HL-60 (cell line): ENCODE data around the gene ZMIZ1.

Experiments
- DNase-seq, 2 experiments: peaks; one replicate each; pipeline ENCODE4 v3.0.0-alpha.2; 2010 to 2020; ENCODE audit warnings: low read depth in 1 of 2, low spot score in 1 of 2
- H3K27ac ChIP-seq: fragments of 250-450 bp; sonication (Bioruptor Pico); replicated peaks from 2 replicates; pipeline ENCODE4 v1.5.1; 2020; ENCODE audit warnings: mild to moderate bottlenecking, moderate library complexity
- H3K27me3 ChIP-seq: fragments of 250-450 bp; sonication (Bioruptor Pico); 2 replicates; pipeline ENCODE4 v1.5.1; 2021; ENCODE audit warnings: mild to moderate bottlenecking, moderate library complexity; ENCODE audit not compliant: insufficient read depth, poor library complexity, severe bottlenecking
- H3K4me3 ChIP-seq: replicated peaks from 2 replicates; pipeline ENCODE4 v1.5.1; 2011; ENCODE audit warnings: mild to moderate bottlenecking, control low read depth, low read length; ENCODE audit not compliant: insufficient read depth
- GABPA ChIP-seq: IDR thresholded peaks from 2 replicates; pipeline ENCODE4 v1.6.1; 2012; ENCODE audit warnings: low read depth
- POLR2AphosphoS5 ChIP-seq: IDR thresholded peaks from 2 replicates; pipeline ENCODE4 v1.6.1; 2012; ENCODE audit warnings: low read depth
- SPI1 ChIP-seq: IDR thresholded peaks from 2 replicates; pipeline ENCODE4 v1.6.1; 2012; ENCODE audit warnings: low read depth, mild to moderate bottlenecking, borderline replicate concordance
- TF ChIP-seq, protein P1 (sequence below): IDR thresholded peaks from 2 replicates; pipeline ENCODE4 v1.6.1; 2012; ENCODE audit warnings: low read depth; ENCODE audit not compliant: insufficient replicate concordance
- TF ChIP-seq, protein P2 (sequence below): IDR thresholded peaks from one replicate; pipeline ENCODE4 v1.5.1; 2011; ENCODE audit warnings: low read length, control low read depth, inconsistent platforms; ENCODE audit not compliant: insufficient read depth

ZMIZ1 gene

DNA sequence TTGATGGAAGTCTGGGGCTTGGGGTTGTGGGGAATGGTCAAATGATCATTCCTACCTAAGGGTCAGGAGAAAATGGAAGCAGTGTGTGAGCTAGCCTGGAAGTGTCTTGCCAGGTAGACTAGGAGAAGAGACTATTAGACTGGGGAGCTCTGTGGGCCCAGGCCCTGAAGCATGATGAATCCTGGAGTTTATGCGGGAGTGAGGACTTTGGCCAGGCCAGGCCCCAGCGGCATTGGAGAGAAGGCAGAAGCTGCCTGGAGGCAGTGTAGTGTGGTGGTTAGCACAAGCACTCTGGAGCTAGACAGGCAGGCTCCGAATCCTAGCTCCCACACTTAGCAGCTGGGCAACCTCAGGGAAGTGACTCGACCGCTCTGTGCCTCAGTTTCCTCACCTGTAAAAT lies 29.3 kb downstream of the ZMIZ1 start:
- no peak for DNase-seq
- no peak overlapping the region for H3K27ac ChIP-seq
- TF ChIP-seq, protein P1, sequence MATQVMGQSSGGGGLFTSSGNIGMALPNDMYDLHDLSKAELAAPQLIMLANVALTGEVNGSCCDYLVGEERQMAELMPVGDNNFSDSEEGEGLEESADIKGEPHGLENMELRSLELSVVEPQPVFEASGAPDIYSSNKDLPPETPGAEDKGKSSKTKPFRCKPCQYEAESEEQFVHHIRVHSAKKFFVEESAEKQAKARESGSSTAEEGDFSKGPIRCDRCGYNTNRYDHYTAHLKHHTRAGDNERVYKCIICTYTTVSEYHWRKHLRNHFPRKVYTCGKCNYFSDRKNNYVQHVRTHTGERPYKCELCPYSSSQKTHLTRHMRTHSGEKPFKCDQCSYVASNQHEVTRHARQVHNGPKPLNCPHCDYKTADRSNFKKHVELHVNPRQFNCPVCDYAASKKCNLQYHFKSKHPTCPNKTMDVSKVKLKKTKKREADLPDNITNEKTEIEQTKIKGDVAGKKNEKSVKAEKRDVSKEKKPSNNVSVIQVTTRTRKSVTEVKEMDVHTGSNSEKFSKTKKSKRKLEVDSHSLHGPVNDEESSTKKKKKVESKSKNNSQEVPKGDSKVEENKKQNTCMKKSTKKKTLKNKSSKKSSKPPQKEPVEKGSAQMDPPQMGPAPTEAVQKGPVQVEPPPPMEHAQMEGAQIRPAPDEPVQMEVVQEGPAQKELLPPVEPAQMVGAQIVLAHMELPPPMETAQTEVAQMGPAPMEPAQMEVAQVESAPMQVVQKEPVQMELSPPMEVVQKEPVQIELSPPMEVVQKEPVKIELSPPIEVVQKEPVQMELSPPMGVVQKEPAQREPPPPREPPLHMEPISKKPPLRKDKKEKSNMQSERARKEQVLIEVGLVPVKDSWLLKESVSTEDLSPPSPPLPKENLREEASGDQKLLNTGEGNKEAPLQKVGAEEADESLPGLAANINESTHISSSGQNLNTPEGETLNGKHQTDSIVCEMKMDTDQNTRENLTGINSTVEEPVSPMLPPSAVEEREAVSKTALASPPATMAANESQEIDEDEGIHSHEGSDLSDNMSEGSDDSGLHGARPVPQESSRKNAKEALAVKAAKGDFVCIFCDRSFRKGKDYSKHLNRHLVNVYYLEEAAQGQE = no peak
- TF ChIP-seq GABPA = no peak
- TF ChIP-seq POLR2AphosphoS5 = no peak
- TF ChIP-seq, protein P2, sequence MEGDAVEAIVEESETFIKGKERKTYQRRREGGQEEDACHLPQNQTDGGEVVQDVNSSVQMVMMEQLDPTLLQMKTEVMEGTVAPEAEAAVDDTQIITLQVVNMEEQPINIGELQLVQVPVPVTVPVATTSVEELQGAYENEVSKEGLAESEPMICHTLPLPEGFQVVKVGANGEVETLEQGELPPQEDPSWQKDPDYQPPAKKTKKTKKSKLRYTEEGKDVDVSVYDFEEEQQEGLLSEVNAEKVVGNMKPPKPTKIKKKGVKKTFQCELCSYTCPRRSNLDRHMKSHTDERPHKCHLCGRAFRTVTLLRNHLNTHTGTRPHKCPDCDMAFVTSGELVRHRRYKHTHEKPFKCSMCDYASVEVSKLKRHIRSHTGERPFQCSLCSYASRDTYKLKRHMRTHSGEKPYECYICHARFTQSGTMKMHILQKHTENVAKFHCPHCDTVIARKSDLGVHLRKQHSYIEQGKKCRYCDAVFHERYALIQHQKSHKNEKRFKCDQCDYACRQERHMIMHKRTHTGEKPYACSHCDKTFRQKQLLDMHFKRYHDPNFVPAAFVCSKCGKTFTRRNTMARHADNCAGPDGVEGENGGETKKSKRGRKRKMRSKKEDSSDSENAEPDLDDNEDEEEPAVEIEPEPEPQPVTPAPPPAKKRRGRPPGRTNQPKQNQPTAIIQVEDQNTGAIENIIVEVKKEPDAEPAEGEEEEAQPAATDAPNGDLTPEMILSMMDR = no peak
- TF ChIP-seq SPI1 = no peak
- no peaks in the 10 kb centered on the region for H3K27me3 ChIP-seq
- no peak overlapping the region for H3K4me3 ChIP-seq

DNA sequence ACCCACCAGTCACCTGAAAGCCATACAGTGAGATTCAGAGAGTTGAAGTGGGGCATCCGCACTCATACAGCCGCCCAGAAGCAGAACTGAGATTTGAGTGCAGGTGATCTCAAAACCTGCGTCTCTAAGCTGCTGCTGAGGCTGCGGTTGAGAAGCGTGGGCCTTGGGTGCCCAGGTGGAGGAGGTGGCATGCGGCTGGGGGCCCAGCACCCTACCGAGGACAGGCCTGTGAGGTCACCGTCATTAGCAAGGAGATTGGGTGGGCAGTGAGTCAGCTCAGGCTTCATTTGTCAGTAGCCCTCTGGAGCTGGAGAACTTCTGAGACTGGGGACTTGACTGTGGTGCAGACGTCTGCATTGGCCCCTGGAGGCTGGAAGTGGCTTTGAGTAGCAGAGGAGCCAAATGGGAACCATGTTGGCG lies 29.8 kb downstream of the ZMIZ1 start:
- TF ChIP-seq, protein P1 = no peak
- TF ChIP-seq, protein P2 = no peak
- H3K27me3 ChIP-seq = no peaks in the 10 kb centered on the region
- no peak overlapping the region for H3K4me3 ChIP-seq
- DNase-seq = no peak
- H3K27ac ChIP-seq = no peak overlapping the region

DNA sequence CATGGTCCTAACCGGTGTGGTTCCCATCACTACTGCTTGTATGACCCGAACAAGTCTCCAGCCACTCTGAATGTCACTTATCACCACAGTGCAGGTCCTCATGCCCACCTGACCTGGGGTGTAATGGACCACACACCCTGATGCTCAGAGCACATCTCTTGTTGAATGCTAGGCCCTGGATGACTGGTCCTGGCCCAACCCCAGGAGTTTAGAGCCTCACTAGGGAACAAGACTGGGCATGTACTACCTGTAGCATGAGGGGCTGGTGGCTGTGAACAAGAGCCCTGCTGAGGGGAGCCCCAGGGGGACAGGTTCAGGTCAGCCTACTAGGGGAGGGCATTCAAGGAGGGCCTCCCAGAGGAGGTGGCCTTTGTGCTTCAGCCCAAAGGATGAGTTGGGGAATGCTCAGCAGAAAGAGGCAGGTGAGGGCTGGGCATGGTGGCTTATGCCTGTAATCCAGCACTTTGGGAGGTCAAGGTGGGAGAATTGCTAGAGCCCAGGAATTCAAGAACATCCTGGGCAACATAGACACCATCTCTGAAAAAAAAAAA lies 31.2 kb downstream of the ZMIZ1 start:
- DNase-seq = no peak
- no peaks in the 10 kb centered on the region for H3K27me3 ChIP-seq
- H3K27ac ChIP-seq = no peak overlapping the region
- no peak overlapping the region for H3K4me3 ChIP-seq
- TF ChIP-seq, protein P1 = no peak
- TF ChIP-seq POLR2AphosphoS5 = no peak

DNA sequence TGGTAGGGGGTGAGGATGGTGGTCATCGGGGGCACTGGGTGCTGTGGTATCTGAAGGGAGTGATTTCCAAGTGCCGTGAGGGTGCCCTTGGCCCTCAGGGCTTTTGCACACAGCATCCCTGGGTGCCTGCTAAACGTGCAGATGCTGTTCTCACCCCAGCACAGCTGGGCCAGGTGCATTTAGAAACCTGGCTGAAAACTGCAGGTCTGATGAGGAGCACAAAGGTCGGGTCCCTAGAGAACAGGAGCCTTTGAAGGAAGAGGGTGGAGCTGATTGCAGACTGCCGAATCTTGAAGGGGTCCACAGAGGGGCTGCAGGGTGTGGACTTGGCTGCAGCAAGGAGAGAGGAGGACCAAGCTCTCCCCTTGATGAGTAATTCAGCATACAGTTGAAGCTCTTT lies 32.0 kb downstream of the ZMIZ1 start:
- H3K27ac ChIP-seq = no peak overlapping the region
- no peak for DNase-seq
- H3K27me3 ChIP-seq = no peaks in the 10 kb centered on the region
- TF ChIP-seq POLR2AphosphoS5 (no peak), GABPA (no peak), SPI1 (no peak)
- TF ChIP-seq, protein P2 = no peak
- TF ChIP-seq, protein P1 = no peak
- no peak overlapping the region for H3K4me3 ChIP-seq
